DMS153 (cell line): ENCODE results near the gene MYO1G.
"Not testable (repeated sequence)": the region's sequence is repeated elsewhere in the genome, so short reads cannot be mapped to it uniquely, and the experiment has no call there.

ENCODE experiments used
- DNase-seq: peaks from one replicate; lab custom pipeline; 2025; lab: John Stamatoyannopoulos, UW

The MYO1G gene

DNA sequence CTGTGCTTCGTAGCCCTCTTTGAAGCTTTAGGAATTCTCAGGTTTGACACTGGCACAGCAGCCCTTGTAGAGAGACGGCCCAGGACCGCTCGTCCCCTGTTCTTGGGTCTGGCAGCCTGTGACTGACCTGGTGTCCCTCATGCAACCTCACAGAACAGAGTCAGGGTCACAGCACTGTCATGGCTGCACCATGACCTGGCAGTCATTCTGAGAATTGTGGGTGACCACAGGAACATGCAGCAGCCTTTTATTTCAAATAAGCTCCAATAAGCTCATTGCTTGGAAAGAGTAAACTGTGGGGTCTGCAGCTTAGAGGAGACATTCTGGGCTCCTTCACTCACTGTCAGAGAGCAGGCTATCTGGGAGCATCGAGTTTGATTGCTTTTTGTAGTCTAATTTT, 42.5 kb downstream of the MYO1G start:
- no peak for DNase-seq

DNA sequence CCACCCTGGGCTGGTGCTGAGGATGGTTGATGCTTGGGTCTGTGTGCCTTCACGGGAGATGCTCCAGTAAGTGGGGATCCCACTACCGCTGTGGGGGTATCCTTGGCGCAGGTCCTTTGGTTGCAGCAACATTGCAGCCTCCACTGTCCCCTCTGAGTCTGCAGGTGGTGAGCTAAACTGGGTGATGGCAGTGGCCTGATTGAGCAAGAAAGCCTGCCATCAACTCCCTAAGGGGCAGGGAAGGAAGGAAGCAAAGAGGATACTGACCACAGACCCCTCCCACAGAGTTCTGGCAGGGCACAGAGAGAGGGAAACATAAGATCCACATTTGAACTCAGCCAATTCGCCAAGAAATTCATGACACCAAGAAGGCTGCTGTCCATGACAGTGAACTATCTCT, 43.2 kb downstream of the MYO1G start:
- DNase-seq = no peak

DNA sequence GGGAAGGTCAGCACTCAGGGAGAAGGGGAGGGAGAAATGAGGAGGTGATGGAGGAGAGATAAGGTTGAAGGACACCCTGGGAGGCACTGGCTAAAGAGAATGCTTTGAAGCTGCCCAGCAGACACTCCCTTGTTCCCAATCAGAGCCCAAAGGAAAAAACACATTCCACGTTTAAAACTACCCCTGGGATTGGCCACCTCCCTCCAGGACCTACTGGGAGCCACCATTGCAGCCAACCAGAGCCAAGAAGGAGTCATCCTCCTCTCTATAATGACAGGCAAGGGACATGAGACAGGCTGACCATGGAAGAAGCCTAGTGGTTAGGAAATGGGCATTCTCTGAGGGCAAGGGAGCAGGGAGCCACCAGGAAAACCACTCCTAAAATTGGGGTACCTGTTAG, 43.8 kb downstream of the MYO1G start:
- DNase-seq = no peak

GRCh38 chr7:44934510-44934909, 44.3 kb downstream of the MYO1G start:
- DNase-seq = not testable (repeated sequence)

- DNase-seq = no peak
Observed at GRCh38 chr7:44930921-44931320, 47.9 kb downstream of the MYO1G start.

GRCh38 chr7:44922351-44922694, 56.5 kb downstream of the MYO1G start:
- DNase-seq = no peak

DNA sequence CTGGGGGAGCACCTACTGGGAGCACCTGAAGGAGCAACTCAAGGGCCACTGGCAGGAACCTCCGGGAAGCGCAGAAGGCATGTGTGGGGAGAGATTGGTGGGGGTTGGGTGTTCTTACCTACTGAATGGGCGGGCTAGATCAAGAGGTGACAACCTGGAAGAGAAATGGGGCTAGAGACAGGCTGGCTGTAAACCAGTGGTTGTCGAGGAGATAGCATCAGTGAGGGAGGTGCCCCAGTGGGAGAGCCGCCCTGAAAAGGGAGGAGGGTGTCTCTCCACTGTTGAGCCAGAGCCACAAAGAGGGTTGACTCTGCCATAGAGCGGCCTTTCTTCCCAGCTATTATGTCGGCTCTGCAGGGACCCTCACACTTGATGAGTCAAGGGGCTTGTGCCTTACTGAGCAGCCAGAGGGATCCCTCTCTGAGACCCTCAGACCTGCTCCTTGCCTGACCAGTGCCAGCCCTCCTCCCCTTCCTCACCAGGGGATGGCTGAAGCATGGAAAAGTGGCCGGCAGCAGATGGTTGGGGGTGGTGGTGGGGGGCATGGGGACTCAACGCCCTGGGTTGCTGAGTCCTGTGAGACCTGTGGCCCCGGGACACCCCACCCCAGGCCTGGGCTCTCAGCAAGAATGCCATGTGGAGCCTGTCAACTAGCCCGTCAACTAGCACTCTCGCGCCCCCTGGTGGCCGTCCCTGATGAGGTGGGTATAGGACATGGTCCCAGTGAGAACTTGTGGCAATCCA, 57.0 kb downstream of the MYO1G start:
- DNase-seq = peak; percentile 18

DNA sequence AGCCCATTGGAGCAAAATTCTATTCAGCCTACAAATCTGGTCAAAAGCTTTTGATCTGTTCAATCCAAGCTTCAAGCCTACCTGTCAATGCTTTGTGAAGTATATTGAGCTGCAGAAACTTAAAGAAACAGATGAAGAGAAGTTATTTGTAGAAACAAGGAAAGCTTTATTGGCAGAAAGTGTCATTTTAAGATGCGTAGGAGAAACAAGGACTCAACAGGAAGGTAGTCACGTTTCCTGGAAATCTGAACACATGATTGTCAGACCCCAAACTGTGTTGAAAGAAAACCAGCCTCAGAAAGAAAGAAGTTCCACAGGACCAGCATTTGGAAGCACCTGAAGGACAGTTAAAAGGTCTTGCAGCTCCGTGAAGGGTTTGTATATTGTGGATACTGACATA, 58.7 kb downstream of the MYO1G start:
- no peak for DNase-seq

DNA sequence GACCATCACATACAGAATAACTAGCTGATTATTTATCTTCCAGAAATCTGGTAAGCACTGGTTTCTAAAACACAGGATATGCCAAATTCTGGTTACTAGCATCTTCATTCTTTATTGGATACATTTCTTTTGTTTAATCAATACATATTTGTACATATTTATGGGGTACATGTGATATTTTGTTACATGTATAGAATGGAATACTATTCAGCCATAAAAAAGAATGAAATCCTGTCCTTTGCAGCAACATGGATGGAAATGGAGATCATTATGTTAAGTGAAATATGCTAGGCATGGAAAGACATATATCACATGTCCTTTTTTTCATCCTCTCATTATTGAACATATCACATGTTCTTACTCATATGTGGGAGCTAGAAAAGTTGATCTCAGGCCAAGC, 60.8 kb downstream of the MYO1G start:
- DNase-seq = no peak

DNA sequence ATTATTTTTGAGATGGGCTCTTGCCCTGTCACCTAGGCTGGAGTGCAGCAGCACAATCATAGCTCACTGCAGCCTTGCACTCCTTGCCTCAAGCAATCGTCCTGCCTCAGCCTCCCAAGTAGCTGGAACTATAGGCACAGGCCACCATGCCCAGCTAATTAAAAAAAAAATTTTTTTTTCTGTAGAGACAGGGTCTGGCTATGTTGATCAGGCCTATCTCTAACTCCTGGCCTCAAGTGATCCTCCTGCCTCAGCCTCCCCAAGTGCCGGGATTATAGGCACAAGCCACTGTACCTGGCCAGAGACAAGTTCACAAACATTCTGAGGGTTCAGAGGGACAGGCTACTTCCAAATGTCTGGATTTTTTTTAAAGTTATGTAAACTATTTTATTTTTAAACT, 61.4 kb downstream of the MYO1G start:
- no peak for DNase-seq

DNA sequence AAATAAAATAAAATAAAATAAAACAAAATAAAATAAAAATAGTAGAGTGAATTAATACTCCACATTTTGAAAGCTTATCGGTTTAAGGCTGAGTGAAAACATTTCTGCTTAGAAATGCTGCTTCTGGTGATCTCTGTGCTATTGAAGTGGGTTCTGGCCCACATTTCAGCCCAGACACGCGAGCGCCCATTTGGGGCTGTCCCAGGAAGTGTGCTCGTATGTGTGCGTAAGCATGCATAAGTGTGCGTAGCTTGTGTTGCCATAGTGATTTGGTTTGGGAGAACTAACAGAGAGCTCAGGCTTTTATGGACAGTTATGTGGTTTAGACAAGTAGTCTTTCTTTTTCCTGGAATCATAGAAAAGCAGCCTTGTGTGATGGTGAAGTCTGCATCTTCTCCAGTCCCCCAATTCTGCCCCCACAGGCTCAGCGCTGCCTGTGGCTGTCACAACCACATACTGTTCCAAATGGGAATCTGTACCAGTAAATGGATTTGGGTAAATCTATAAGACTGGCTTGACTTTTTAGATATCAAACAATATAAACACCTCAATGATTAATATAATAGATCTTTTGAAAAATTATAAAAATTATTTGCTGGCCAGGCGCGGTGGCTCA, 63.7 kb downstream of the MYO1G start:
- no peak for DNase-seq

DNA sequence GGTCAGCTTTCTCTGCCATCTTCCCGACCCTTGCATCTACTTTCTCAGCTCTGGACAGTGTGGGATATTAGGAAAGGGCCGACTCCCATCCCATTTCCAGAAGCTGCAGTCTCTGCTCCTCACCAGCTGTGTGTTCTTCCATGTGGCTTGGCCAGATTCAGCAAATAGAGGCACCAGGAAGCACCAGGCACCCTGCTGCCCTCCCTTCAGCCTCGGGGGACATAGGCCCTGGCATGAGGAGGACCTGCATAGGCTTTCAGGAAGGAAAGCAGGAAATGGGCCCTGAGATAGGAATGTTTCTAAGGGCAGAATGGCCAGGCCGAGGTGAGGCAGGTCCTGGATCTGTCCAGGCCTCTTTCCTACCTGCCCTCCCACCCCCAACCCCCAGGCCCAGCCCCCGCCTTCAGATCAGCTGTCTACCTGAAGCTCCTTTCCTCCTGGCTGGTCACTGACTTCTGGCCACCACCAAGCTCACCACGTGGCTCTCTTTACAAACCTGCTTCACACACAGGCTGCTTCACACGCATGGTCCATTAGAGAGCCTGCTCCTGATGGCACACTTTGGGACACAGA, 66.0 kb downstream of the MYO1G start:
- no peak for DNase-seq
